Neural cell (in vitro differentiated cells): ENCODE measurements around the gene GTF2B.
"Not testable (repeated sequence)": the region's sequence is repeated elsewhere in the genome, so short reads cannot be mapped to it uniquely, and the experiment has no call there.

ENCODE experiments used
- CTCF ChIP-seq: fragments of 450-650 bp; IDR thresholded peaks from 2 replicates; pipeline ENCODE4 v1.5.1; 2014; ENCODE audit warnings: antibody characterized with exemption, mild to moderate bottlenecking, moderate library complexity; ENCODE audit not compliant: poor library complexity, severe bottlenecking
- EP300 ChIP-seq: fragments of 450-650 bp; conservative IDR thresholded peaks from 2 replicates; pipeline ENCODE4 v1.6.1; 2014; ENCODE audit warnings: antibody characterized with exemption, mild to moderate bottlenecking, moderate library complexity; ENCODE audit not compliant: poor library complexity, severe bottlenecking
- EZH2 ChIP-seq: fragments of 200-600, 300-800 bp; shearing (Covaris generic), sonication (generic); IDR thresholded peaks from 2 replicates; pipeline ENCODE4 v1.6.1; 2014; ENCODE audit warnings: antibody characterized with exemption, low read length, borderline replicate concordance, mild to moderate bottlenecking; ENCODE audit not compliant: insufficient read depth, poor library complexity, severe bottlenecking
- RAD21 ChIP-seq: fragments of 450-650 bp; conservative IDR thresholded peaks from 2 replicates; pipeline ENCODE4 v1.6.1; 2014; ENCODE audit warnings: antibody characterized with exemption, mild to moderate bottlenecking, moderate library complexity
- REST ChIP-seq: IDR thresholded peaks from 2 replicates; pipeline ENCODE4 v1.6.1; 2012; ENCODE audit warnings: borderline replicate concordance
- TAF1 ChIP-seq: IDR thresholded peaks from 2 replicates; pipeline ENCODE4 v1.6.1; 2012; ENCODE audit warnings: low read depth

DNA sequence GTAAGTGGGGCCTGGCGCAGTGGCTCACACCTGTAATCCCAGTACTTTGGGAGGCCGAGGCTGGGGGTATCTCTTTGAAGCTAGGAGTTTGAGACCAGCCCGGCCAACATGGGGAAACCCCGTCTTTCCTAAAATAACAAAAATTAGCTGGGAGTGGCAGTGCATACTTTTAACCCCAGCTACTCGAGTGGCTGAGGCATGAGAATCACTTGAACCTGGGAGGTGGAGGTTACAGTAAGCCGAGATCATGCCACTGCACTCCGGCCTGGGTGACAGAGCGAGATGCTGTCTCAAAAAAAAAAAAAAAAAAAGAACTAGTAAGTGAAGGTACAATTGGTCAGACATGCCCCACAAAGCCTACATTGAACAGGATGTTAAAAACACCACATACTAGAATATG is 10.7 kb downstream of the GTF2B start:
- not testable (repeated sequence) for TF ChIP-seq EZH2, EP300, CTCF, RAD21, TAF1, REST
